Measurements from ENCODE around the gene CWC15. TPM values are rescaled to one million over a fixed set of nuclear protein-coding genes. Genes with fewer than 3 reads are reported as not detected.

CWC15 gene
- total and polyA plus RNA-seq, 2 of the 13 experiments (the other 11 are each of a cell fraction or from before 2014, with no cell fraction given) = 27.6 to 61.2 TPM

DNA sequence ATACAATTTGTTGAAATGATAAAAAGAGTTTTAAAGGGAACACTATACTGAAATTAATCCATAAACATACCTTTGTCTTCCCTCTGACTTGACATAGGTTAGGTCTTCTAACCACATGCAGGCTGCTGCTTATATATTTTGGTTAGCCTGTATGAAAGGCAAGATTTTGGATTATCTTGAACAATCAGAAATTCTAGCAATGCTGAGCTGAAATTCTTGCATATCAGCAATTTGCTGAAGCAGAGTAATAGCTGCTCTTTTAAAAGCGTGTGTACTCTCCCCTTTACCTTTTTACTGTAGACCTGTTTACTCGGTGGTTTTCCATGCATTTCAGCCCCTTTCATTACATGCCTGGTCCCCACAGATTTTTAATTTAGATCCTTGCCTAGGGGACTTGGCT, 34.0 kb downstream of the CWC15 start:
- DNase-seq (ENCODE audit: low spot score) (no peak), ATAC-seq (no peak), FAIRE-seq (no peak)
- CTCF ChIA-PET (ENCODE audit: low intra/inter-chr PET ratio, low total read pairs) = no interaction called here
- POLR2A ChIA-PET = no interaction called here
- Histone ChIP-seq H4K20me1 (ENCODE audit: insufficient read depth, low read length) (no peaks in the 10 kb centered on the region), H3K36me3 (replicated peaks in 1 of 2; ENCODE audit: control insufficient read depth in 1 of 2, insufficient read depth in 2 of 2, low read length in 2 of 2) (no peaks in the 10 kb centered on the region), H3K9me3 (ENCODE audit: low read length) (no peaks in the 10 kb centered on the region), H3K4me1 (ENCODE audit: insufficient read depth, low read length) (no peaks in the 10 kb centered on the region), H3K27ac (ENCODE audit: extremely low read length, insufficient read depth, low read length) (no peak overlapping the region), H3K27me3 (ENCODE audit: control insufficient read depth in 1 of 2, insufficient read depth in 2 of 2, low read length in 2 of 2) (peaks cover 0 to 10% of the 10 kb centered on the region in 2 experiments; a peak in 2 of 5 replicates), H3K4me2 (ENCODE audit: low read depth, low read length) (no peak overlapping the region), H3K9ac (ENCODE audit: insufficient read depth, low read depth, low read length) (no peak overlapping the region), H3K4me3 (replicated peaks in 1 of 3; ENCODE audit: insufficient read depth in 1 of 3, low read depth in 2 of 3, low read length in 3 of 3) (no peak overlapping the region), H2AFZ (ENCODE audit: low read length) (no peak overlapping the region), H3K79me2 (ENCODE audit: insufficient read depth, low read length) (no peaks in the 10 kb centered on the region)
- intact Hi-C loops (cut with micrococcal nuclease; ENCODE audit: unreplicated experiment) (no loop called here), in situ Hi-C loops (cut with HindIII; ENCODE audit: extremely low pct_ligation_motif_present, low pct_unique_long_range_greater_than_20kb) (no loop called here)
- TF ChIP-seq, protein P1, sequence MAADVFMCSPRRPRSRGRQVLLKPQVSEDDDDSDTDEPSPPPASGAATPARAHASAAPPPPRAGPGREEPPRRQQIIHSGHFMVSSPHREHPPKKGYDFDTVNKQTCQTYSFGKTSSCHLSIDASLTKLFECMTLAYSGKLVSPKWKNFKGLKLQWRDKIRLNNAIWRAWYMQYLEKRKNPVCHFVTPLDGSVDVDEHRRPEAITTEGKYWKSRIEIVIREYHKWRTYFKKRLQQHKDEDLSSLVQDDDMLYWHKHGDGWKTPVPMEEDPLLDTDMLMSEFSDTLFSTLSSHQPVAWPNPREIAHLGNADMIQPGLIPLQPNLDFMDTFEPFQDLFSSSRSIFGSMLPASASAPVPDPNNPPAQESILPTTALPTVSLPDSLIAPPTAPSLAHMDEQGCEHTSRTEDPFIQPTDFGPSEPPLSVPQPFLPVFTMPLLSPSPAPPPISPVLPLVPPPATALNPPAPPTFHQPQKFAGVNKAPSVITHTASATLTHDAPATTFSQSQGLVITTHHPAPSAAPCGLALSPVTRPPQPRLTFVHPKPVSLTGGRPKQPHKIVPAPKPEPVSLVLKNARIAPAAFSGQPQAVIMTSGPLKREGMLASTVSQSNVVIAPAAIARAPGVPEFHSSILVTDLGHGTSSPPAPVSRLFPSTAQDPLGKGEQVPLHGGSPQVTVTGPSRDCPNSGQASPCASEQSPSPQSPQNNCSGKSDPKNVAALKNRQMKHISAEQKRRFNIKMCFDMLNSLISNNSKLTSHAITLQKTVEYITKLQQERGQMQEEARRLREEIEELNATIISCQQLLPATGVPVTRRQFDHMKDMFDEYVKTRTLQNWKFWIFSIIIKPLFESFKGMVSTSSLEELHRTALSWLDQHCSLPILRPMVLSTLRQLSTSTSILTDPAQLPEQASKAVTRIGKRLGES (CRISPR knock-in tag; IDR thresholded peaks at IDR 0.05; ENCODE audit: borderline replicate concordance) = no peak
- TF ChIP-seq MAFK (conservative IDR thresholded peaks at IDR 0.05 in 1 of 2, IDR thresholded peaks at IDR 0.05 in 1 of 2; ENCODE audit: low read length in 2 of 2) = peak in 1 of 2 experiments; percentile 22; a peak in 1 of 4 replicates
- BruUV-seq (replicated peaks) = no TSS peak
- WGBS (ENCODE audit: low lambda C conversion rate) = 5% methylated on average over 2 of the region's 2 CpGs

DNA sequence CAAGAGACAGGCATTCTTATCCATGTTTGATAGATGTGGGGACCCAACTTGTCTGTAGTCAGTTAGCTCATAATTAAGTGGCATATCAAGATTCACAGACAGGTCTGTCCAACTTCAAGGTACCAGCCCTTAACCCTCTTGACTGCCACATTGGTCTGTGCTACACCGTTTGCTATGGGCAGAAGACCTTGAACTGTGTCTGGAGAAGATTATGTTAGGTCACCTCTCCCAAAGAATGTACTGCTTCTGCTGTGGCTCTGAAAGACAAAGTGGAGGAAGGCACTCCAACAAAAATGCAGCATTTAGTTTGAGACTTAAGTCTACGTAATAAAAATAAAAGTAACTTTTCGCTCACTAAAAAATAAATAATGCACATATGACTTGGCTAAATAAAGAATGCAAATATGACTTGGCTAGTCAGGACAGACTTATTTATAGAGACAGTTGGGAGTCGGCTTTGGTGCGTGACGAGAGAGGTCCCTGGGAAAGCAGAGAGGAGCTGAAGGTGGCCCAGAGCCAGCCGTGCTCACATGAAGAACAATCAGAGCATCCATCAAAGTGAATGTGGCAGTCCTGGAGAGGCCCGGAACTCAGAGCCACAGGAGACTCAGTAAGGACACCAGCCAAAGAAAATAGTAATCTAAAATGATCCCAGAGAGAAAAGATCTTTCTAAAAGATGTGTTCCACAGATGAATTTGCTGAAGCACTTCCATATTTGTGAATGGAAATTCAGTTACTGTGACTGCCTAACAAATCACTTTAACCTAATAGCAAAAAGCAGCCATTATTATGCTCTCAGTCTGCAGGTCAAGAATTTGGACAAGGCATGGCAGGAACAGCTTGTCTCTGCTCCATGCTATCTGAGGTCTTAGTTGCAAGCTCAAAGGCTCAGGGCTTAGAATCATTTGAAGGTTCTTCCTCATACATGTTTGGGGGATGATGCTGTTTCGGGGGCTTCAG, 35.0 kb downstream of the CWC15 start:
- no peak for DNase-seq (ENCODE audit: low spot score)
- TF ChIP-seq MAFF (IDR thresholded peaks at IDR 0.05; ENCODE audit: low read depth, low read length) (no peak), FOXO1 (CRISPR knock-in tag; IDR thresholded peaks at IDR 0.05) (no peak), ZNF318 (CRISPR knock-in tag; IDR thresholded peaks at IDR 0.05) (no peak)

More for the DNA sequence above, 35.0 kb downstream of the CWC15 start:
- Histone ChIP-seq H3K9me3 (ENCODE audit: low read length) (no peaks in the 10 kb centered on the region), H3K4me3 (replicated peaks in 1 of 3; ENCODE audit: insufficient read depth in 1 of 3, low read depth in 2 of 3, low read length in 3 of 3) (no peak overlapping the region), H4K20me1 (ENCODE audit: insufficient read depth, low read length) (no peaks in the 10 kb centered on the region), H3K79me2 (ENCODE audit: insufficient read depth, low read length) (no peaks in the 10 kb centered on the region), H2AFZ (ENCODE audit: low read length) (no peak overlapping the region), H3K27me3 (ENCODE audit: control insufficient read depth in 1 of 2, insufficient read depth in 2 of 2, low read length in 2 of 2) (peaks cover 0 to 10% of the 10 kb centered on the region in 2 experiments; a peak in 1 of 5 replicates), H3K4me2 (ENCODE audit: low read depth, low read length) (no peak overlapping the region), H3K4me1 (ENCODE audit: insufficient read depth, low read length) (no peaks in the 10 kb centered on the region), H3K27ac (ENCODE audit: extremely low read length, insufficient read depth, low read length) (no peak overlapping the region), H3K9ac (ENCODE audit: insufficient read depth, low read depth, low read length) (no peak overlapping the region), H3K36me3 (replicated peaks in 1 of 2; ENCODE audit: control insufficient read depth in 1 of 2, insufficient read depth in 2 of 2, low read length in 2 of 2) (no peaks in the 10 kb centered on the region)
- BruUV-seq (replicated peaks) = no TSS peak
- CTCF ChIA-PET (ENCODE audit: low intra/inter-chr PET ratio, low total read pairs) = no interaction called here
- no peak for ATAC-seq
- intact Hi-C loops (cut with micrococcal nuclease; ENCODE audit: unreplicated experiment) = no loop called here
- POLR2A ChIA-PET = no interaction called here
- FAIRE-seq = no peak
- 3% methylated on average over 9 of the region's 9 CpGs for WGBS (ENCODE audit: low lambda C conversion rate)
- in situ Hi-C loops (cut with HindIII; ENCODE audit: extremely low pct_ligation_motif_present, low pct_unique_long_range_greater_than_20kb) = no loop called here
